K562 (cell line): ENCODE results near the gene ODF4. TPM values are rescaled to one million over a fixed set of nuclear protein-coding genes. Genes with fewer than 3 reads are reported as not detected.
A peak's percentile ranks its signal among the peaks of the same experiment; 100 is the strongest.

Source experiments
- ATF1 ChIP-seq, 2 experiments: fragments of 450-650 bp in 1 of 2; IDR thresholded peaks; 2 replicates each; pipeline ENCODE4 v1.6.1; 2016; ENCODE audit warnings: missing compliant biosample characterization in 1 of 2, missing genetic modification characterization in 1 of 2
- CTBP1 ChIP-seq: fragments of 450-650 bp; IDR thresholded peaks from 2 replicates; pipeline ENCODE4 v1.6.1; 2016; ENCODE audit warnings: borderline replicate concordance
- MEF2A ChIP-seq: IDR thresholded peaks from 2 replicates; pipeline ENCODE4 v1.6.1; 2011; ENCODE audit warnings: low read depth, mild to moderate bottlenecking, low read length, moderate library complexity; ENCODE audit not compliant: control insufficient read depth
- NFE2 ChIP-seq: IDR thresholded peaks from 2 replicates; pipeline ENCODE4 v1.6.1; 2014; ENCODE audit warnings: antibody characterized with exemption, low read depth
- NFE2L1 ChIP-seq: fragments of 450-650 bp; IDR thresholded peaks from 2 replicates; pipeline ENCODE4 v1.6.1; 2016; ENCODE audit warnings: missing genetic modification characterization, low read depth, mild to moderate bottlenecking, missing compliant biosample characterization, moderate library complexity, borderline replicate concordance
- POLR2AphosphoS2 ChIP-seq: IDR thresholded peaks from 2 replicates; pipeline ENCODE4 v1.6.1; 2012; ENCODE audit warnings: low read length, improper control_type of control experiment
- RB1 ChIP-seq: fragments of 450-650 bp; IDR thresholded peaks from 2 replicates; pipeline ENCODE4 v1.6.1; 2017; ENCODE audit warnings: low read depth, mild to moderate bottlenecking
- RCOR1 ChIP-seq, 2 experiments: IDR thresholded peaks; 2 replicates each; pipeline ENCODE4 v1.6.1; 2012; ENCODE audit warnings: low read depth in 2 of 2, low read length in 2 of 2, borderline replicate concordance in 1 of 2, improper control_type of control experiment in 1 of 2
- SPI1 ChIP-seq: IDR thresholded peaks from 2 replicates; pipeline ENCODE4 v1.6.1; 2011; ENCODE audit warnings: low read depth, low read length, control low read depth, borderline replicate concordance
- SRF ChIP-seq, 2 experiments: fragments of 250-450, 450-650 bp in 1 of 2; sonication (Bioruptor Pico) in 1 of 2; sonication (generic) in 1 of 2; formaldehyde crosslinking; IDR thresholded peaks; 2 replicates each; pipeline versions ENCODE4 v1.5.0 to v1.5.1; 2020 to 2022; ENCODE audit warnings: mild to moderate bottlenecking in 1 of 2, missing genetic modification reagents in 1 of 2
- SRSF3 ChIP-seq: fragments of 200-400 bp; formaldehyde crosslinking; IDR thresholded peaks from 2 replicates; pipeline ENCODE4 v1.6.1; 2016; ENCODE audit warnings: mild to moderate bottlenecking, low read length, moderate library complexity; ENCODE audit not compliant: insufficient read depth
- TAL1 ChIP-seq: fragments of 450-650 bp; IDR thresholded peaks from 2 replicates; pipeline ENCODE4 v1.6.1; 2016; ENCODE audit warnings: mild to moderate bottlenecking
- ZNF175 ChIP-seq: fragments of 200-800 bp; sonication (Bioruptor generic); IDR thresholded peaks from 2 replicates; pipeline ENCODE4 v1.6.1; 2016; ENCODE audit warnings: low read depth, mild to moderate bottlenecking, missing genetic modification characterization, missing compliant biosample characterization
- ZNF766 ChIP-seq: fragments of 200-800 bp; sonication (Bioruptor generic); conservative IDR thresholded peaks from 2 replicates; pipeline ENCODE4 v1.6.1; 2016; ENCODE audit warnings: missing genetic modification characterization, missing compliant biosample characterization
- ZNF79 ChIP-seq: fragments of 250-450 bp; sonication (Bioruptor Pico); IDR thresholded peaks from 2 replicates; pipeline ENCODE4 v1.4.0; 2020; ENCODE audit warnings: low read depth, mild to moderate bottlenecking, moderate library complexity
- polyA plus RNA-seq, 8 experiments: library from polyadenylated mRNA; depleted of rRNA in 4 of 8; stranded (reverse) in 5 of 8; unstranded in 3 of 8; fragments of >200 nt; fragmentation: Nextera tagmentation in 2 of 8; fragmentation: Illumina TruSeq in 1 of 8; extraction: Ambion mirVana in 2 of 8; extraction: Trizol in 1 of 8; gene quantifications; 2 replicates each; pipeline versions ENCODE4 v1.2.1 to v1.2.3, GENCODE V29; 2011 to 2014; ENCODE audit warnings: inconsistent platforms in 1 of 8, missing spikeins in 1 of 8
- total RNA-seq, 7 experiments: library from RNA; depleted of rRNA in 6 of 7; stranded (reverse); fragments of >200 nt in 6 of 7; fragmentation: Illumina TruSeq in 2 of 7; extraction: Trizol in 2 of 7; gene quantifications; 2 replicates each; pipeline versions ENCODE4 v1.2.1 to v1.2.3, GENCODE V29; 2011 to 2021; ENCODE audit warnings: low replicate concordance in 1 of 7
- TF ChIP-seq, protein P1 (sequence below): fragments of 200-600 bp; sonication (generic); IDR thresholded peaks from one replicate; pipeline ENCODE4 v1.6.1; 2012; ENCODE audit warnings: mild to moderate bottlenecking, low read depth, low read length, inconsistent platforms

The ODF4 gene
- total and polyA plus RNA-seq, 9 of the 15 experiments (the other 6 are each of a cell fraction or from before 2014, with no cell fraction given), result not detected

DNA sequence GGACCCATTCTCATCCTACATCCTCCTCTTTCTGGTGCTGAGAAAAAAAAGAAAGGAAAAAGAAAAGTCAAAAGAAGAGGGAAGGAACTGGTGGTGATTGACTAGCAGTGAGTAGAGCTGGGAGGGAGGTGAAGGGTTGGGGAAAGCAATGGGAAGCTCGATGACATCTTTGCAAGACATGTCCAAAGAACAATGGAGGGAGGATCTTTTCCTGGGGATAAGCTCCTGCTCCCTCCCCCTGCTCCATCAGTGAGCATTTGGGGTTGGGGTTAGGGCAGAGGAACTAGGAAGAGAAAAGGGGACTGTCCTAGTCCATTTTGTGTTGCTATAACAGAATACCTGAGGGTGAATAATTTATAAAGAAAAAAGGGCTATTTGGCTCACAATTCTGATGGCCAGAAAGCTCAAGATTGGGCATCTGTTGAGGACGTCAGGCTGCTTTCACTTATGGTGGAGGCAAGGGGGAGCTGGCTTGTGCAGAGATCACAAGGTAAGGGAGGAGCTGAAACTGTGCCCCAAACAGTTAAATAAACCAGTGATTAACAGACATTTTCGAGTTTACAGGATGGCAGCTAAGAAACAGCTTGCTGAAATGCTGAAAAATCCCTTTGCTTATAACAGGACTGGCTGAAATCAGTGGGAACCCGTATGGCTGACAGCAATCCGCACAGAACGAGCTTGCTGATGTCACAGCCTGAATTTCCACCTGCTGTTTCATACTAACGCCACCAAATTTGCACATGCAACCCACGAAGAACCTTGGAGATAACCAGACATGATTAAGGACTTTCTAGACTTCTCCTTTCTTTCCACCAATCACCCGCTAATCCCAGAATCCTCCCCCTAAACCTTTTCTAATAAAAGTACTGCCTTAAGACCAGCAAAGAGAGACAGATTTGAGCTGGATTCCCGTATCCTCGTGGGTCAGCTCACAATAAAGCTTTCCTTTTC is 1.6 kb upstream of the ODF4 start (continued):
- no peak for TF ChIP-seq SRSF3
- no peak for TF ChIP-seq TAL1
- peak; percentile 62 for TF ChIP-seq CTBP1
- TF ChIP-seq NFE2, result peak; percentile 54
- 0 out of 4 replicates have a peak, but pooled peaks of 1 of the 2 experiments have one; percentile 18 for TF ChIP-seq SRF (CRISPR knock-in tag; IDR thresholded peaks at IDR 0.05)
- peak; percentile 67 for TF ChIP-seq ZNF766 (CRISPR knock-in tag)
- TF ChIP-seq MEF2A, result no peak
- no peak for TF ChIP-seq POLR2AphosphoS2
- TF ChIP-seq RCOR1 (IDR thresholded peaks at IDR 0.05; ENCODE audit: borderline replicate concordance in 1 of 2, low read depth in 2 of 2, low read length in 2 of 2), result 0 out of 4 replicates have a peak, but pooled peaks of 1 of the 2 experiments have one; percentile 22
- peak; percentile 76; the same call in 1 of the 2 replicates for TF ChIP-seq SPI1
- TF ChIP-seq ZNF79 (CRISPR knock-in tag), result no peak
- no peak for TF ChIP-seq NFE2L1 (tag)
- TF ChIP-seq, protein P1, sequence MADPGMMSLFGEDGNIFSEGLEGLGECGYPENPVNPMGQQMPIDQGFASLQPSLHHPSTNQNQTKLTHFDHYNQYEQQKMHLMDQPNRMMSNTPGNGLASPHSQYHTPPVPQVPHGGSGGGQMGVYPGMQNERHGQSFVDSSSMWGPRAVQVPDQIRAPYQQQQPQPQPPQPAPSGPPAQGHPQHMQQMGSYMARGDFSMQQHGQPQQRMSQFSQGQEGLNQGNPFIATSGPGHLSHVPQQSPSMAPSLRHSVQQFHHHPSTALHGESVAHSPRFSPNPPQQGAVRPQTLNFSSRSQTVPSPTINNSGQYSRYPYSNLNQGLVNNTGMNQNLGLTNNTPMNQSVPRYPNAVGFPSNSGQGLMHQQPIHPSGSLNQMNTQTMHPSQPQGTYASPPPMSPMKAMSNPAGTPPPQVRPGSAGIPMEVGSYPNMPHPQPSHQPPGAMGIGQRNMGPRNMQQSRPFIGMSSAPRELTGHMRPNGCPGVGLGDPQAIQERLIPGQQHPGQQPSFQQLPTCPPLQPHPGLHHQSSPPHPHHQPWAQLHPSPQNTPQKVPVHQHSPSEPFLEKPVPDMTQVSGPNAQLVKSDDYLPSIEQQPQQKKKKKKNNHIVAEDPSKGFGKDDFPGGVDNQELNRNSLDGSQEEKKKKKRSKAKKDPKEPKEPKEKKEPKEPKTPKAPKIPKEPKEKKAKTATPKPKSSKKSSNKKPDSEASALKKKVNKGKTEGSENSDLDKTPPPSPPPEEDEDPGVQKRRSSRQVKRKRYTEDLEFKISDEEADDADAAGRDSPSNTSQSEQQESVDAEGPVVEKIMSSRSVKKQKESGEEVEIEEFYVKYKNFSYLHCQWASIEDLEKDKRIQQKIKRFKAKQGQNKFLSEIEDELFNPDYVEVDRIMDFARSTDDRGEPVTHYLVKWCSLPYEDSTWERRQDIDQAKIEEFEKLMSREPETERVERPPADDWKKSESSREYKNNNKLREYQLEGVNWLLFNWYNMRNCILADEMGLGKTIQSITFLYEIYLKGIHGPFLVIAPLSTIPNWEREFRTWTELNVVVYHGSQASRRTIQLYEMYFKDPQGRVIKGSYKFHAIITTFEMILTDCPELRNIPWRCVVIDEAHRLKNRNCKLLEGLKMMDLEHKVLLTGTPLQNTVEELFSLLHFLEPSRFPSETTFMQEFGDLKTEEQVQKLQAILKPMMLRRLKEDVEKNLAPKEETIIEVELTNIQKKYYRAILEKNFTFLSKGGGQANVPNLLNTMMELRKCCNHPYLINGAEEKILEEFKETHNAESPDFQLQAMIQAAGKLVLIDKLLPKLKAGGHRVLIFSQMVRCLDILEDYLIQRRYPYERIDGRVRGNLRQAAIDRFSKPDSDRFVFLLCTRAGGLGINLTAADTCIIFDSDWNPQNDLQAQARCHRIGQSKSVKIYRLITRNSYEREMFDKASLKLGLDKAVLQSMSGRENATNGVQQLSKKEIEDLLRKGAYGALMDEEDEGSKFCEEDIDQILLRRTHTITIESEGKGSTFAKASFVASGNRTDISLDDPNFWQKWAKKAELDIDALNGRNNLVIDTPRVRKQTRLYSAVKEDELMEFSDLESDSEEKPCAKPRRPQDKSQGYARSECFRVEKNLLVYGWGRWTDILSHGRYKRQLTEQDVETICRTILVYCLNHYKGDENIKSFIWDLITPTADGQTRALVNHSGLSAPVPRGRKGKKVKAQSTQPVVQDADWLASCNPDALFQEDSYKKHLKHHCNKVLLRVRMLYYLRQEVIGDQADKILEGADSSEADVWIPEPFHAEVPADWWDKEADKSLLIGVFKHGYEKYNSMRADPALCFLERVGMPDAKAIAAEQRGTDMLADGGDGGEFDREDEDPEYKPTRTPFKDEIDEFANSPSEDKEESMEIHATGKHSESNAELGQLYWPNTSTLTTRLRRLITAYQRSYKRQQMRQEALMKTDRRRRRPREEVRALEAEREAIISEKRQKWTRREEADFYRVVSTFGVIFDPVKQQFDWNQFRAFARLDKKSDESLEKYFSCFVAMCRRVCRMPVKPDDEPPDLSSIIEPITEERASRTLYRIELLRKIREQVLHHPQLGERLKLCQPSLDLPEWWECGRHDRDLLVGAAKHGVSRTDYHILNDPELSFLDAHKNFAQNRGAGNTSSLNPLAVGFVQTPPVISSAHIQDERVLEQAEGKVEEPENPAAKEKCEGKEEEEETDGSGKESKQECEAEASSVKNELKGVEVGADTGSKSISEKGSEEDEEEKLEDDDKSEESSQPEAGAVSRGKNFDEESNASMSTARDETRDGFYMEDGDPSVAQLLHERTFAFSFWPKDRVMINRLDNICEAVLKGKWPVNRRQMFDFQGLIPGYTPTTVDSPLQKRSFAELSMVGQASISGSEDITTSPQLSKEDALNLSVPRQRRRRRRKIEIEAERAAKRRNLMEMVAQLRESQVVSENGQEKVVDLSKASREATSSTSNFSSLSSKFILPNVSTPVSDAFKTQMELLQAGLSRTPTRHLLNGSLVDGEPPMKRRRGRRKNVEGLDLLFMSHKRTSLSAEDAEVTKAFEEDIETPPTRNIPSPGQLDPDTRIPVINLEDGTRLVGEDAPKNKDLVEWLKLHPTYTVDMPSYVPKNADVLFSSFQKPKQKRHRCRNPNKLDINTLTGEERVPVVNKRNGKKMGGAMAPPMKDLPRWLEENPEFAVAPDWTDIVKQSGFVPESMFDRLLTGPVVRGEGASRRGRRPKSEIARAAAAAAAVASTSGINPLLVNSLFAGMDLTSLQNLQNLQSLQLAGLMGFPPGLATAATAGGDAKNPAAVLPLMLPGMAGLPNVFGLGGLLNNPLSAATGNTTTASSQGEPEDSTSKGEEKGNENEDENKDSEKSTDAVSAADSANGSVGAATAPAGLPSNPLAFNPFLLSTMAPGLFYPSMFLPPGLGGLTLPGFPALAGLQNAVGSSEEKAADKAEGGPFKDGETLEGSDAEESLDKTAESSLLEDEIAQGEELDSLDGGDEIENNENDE, result no peak
- no peak for TF ChIP-seq ZNF175
- TF ChIP-seq ATF1 (CRISPR knock-in tag; IDR thresholded peaks at IDR 0.05), result no peak
- TF ChIP-seq ATF1 (tag; IDR thresholded peaks at IDR 0.05), result peak; percentile 48; the same call in 1 of the 2 replicates
- TF ChIP-seq RB1, result no peak
